HG02938 (cell line): Measurements from ENCODE around the gene GRK6.
"Not testable (repeated sequence)": the region's sequence is repeated elsewhere in the genome, so short reads cannot be mapped to it uniquely, and the experiment has no call there.

Source experiments
- ATAC-seq: cut with Tn5 transposase; IDR thresholded peaks from one replicate; pipeline ENCODE4 v1.9.1; 2021; ENCODE audit warnings: mild to moderate bottlenecking, moderate library complexity; ENCODE audit not compliant: unreplicated experiment

The GRK6 gene

DNA sequence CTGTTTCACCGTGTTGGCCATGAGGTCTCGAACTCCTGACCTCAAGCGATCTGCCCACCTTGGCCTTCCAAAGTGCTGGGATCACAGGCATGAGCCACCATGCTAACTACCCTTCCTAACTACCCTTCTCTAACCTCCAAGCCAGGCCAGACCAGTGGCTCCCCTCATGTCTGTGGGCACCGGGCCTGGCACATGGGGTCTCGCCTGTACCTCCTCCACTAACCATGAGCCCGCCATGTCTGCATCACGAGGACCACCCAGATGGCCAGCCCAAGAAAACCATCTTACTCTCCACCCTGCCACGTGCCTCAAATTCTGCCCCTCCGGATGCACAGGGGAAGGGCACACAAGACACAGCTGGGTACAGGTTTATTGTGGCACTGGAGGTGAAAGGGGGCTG, 56.6 kb downstream of the GRK6 start:
- ATAC-seq, result no peak

DNA sequence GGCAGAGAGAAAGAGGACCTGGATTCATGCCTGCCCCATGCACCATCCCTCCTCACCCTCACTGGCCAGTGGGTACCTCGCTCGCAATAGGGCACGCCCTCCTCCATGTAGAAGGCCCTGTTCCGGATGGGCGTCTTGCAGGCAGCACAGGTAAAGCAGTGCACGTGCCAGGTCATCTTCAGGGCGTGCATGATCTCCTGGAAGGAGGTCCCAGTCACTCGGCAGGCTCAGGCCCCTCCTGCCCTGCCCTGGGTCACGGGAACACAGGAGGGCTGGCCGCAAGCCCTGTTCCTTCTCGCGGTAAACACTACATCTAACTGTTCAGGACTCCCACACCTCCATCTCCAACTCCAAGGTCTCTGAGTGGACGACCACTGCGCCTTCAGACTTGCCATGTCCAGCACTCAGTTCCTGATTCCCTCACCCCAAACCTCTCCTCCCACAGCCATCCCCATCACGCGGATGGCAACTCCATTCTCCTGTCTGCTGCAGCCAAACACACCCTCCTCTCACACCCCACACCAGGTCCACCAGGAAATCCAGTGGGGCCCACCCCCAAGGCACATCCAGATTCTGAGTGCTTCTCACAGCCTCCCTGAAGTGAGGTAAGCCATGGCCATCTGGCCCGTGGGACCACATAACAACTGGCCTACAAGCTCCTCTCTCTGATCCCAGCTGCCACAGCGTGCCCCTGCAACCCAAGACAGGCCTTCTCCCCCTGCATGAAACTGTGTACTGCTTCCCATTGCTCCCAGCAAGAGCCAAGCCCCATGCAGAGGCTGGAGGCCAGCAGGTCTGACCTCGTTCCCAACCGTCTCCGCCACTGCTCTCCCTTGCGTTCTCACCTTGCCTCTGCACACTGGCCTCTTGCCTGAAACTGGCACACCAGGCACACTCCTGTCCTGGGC, 57.8 kb downstream of the GRK6 start:
- no peak for ATAC-seq

DNA sequence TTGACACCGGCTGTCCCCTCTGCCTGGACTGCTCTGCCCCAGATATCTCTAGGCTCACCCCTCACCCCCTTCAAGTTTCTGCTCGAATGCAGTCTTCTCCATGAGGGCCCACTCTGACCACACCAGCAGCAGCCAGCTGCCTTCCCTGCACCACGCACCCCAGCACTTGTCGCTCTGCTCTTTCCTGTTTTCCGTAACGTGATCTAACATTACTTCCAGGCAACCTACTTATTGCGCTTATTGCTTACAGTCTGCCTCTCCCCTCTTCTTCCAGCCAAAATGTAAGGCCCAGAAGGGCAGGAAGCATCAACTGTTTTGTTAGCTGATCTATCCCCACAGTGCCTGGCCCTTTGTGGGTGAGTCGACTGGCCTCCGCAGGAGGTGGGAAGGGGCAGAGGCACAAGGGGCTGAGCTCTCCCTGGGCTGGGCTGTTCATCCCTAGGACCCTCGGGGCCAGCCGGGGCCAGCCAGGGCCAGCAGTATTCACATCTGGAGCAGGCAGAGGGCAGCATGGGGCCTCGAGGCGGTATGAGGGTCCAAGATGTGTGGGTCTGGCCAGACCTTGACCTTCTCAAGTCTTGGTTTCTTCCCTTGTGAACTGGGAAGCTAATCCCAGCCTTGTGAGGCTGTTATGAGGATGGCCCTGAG, 58.5 kb downstream of the GRK6 start:
- ATAC-seq, result no peak

DNA sequence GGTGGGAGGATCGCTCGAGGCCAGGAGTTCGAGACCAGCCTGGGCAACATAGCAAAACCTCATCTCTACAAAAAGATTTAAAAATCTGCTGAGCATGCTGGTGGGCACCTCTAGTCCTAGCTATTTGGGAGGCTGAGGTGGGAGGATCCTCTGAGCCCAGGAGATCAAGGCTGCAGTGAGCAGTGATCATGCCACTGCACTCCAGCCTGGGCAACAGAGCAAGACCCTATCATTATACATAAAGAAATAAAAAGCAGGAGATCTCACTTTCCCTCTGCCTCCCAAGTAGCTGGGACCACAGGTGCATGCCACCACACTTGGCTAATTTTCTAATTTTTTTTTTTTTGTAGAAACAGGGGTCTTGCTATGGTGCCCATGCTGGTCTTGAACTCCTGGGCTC, 59.3 kb downstream of the GRK6 start:
- not testable (repeated sequence) for ATAC-seq

DNA sequence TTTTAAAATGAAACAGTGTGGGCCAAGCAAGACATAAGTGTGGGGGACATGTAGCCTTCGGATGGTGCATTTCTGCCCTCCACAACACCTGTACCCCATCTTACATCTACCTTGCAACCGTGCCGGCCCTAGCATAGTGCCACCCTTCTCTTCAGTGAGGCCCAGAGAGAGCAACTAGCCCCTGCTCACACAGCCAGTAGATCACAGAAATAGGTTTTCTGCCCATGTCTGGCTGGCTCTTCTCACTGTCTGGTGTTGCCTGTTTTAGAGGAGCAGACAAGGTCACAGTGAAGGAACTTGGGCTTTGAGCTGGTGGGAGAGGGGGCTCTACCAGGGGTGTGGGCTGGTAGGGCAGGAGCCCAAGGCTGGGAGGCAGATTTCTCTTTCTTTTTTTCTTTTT, 59.8 kb downstream of the GRK6 start:
- no peak for ATAC-seq

DNA sequence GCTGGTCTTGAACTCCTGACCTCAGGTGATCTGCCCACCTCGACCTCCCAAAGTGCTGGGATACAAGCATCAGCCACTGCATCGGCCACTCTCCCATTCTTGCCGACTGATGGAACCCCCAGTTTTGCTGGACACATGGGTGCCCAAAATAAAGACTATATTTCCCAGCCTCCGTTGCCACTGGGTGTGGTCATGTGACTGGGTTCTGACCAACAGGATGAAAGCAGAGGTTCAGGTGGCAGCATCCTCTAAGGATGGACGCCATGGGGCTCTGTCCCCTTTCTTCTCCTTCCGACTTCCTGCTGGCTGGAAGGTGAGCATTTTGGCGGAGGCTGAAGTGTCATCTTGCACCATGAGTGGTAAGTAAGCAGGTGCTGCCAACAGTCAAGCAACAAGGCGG, 60.7 kb downstream of the GRK6 start:
- no peak for ATAC-seq

DNA sequence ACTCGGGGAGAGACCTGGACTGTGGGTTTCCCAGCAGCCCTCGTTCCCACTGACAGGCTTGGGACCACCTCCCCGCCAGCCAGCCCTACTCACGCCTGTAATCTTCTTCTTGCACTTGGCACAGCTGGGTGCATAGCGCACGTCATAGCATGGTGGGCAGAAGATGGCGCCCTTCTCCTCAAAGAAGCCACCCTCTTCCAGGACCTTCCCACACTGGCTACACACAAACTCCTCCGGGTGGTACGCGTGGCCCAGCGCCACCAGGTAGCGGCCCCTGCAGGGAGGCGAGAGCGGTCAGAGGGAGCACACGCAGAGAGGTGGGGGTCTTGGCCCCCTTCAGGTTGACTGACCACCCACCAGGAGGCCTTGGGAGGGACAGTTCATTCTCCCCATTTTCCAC, 61.5 kb downstream of the GRK6 start:
- ATAC-seq, result no peak

DNA sequence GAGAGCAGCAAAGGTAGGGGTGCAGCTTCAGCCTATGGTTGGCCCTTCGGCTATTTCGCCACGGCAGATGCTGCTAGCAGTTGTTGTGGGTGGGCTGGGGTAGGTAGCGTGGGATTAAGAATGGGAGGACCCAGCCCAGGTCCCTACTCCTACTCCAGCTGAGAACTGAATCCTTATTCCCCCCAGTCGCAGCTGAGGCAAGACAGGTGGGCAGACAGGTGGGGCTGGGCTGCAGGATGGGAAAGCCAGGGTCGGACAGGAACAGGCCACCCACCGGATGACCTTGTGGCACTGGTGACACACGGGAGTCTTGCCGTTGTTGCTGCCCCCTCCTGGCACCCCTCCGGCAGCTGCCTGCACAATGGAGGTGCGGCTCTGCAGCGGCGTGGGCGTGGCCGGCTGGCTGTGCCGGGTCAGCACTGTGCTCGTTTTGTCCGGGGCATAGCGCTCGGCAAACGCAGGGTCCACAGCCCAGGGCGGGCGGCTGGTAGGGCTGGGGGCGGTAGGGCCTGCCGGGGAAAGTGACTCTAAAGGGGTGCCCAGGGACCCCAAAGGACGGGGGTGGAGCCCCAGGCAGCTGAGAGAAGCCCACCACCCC, 62.7 kb downstream of the GRK6 start:
- ATAC-seq, result no peak

DNA sequence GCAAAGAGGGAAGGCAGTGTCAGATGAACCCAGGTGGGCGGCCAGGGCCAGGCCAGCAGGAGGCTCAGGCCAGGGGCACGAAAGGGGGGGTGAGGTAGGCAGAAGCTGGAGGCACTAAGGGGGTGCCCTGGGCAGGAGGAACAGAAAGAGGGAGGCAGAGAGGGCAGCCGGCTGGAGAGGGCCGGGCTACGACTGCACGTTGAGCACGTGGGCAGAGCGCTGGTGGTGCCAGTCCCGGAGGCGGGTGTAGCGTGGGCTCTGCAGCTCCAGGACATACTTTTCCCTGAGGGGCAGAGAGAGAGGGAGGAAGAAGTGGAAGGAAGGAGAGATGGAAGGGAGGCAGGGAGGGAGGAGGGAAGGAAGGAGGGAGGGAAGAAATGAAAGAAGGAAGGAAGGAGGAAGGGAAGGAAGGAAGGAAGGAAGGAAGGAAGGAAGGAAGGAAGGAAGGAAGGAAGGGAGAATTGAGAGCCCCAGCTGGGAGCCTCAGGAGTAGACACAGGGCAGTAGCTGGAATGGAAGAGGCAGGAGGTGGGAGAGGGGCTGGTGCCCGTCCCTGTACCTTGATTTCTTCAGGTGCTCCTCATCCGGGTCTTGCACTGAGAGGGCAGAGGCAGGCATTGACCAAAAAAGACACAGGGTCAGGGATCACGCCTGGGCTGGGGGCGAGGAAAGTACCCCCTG, 64.0 kb downstream of the GRK6 start:
- no peak for ATAC-seq

DNA sequence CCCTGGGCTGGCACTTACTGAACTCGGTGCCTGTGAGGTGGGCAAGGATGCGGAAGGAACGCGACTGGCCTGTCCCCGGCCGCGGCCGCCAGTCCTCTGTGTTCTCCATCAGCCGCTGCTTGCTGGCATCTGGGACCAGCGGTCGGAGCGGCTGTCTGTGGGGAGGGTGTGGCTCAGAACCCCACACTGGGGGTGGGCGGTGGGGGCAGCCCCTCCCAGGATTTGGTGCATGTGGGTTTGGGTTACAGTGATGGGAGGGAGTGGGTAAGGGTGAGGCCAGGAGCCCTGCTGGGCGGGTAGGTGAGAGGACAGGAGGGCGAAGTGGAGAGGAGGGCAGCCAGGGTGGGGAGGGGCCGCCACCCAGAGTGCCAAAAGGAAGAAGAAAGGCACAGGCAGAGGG, 64.5 kb downstream of the GRK6 start:
- ATAC-seq, result no peak

DNA sequence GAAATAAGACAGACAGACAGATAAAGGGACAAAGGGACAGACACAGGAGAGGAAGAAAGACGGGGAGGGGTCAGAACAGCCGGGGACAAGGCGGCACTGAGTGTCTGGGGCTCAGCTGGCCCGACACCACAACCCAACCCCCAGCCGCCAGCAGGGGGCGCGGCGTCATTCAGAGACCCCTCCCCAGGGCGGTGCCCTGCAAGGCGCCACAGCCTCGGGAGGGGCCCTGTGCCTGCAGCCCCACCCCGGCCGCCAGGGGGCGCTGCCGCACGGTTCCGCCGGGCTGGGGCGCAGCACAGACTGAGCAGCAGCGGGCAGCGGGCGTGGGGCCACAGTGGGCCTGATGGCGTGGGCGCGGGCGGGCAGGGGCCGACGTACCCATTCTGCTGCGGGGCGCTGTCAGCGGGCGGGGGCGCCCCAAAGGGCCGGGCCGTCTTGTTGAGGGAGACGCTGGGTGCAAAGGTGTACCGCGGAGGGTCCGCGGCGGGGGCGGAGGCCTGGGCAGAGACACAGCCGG, 65.0 kb downstream of the GRK6 start:
- no peak for ATAC-seq

DNA sequence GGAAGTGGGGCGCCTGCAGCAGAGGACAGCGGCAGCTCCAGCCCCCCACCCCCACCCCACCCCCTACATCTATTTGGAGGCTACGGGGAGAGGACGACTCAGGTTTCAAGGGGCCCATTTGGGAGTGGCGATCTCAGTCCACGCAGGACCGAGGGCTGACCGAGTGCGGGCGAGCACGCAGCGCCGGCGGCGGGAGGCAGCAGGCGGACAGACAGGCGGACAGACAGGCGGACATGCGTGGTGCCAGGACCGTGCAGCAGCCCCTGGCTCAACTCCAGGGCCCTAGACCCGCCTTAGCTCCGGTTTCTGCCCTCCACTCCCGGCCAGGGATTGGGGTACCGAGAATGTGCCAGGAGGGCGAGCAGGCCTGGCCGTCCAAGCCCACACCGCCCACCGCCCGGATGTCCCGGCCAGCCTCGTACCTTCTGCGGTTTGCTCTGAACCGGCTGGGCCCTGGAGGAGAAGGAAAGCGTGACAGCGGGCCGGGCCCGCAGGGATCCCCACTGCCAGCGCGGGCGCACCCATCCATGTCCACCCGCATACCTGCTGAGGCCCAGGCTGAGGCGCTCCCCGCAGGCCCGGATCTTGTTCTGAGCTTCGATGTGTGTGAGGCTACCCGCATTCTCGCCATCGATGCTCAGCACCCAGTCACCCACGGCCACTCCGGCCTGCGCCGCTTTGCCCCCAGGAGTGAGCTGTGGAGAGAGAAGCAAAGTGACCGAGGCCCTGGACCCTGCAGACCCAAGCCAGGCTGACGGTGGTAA, 65.7 kb downstream of the GRK6 start:
- ATAC-seq, result no peak
